NCI-H1436 treated with DMSO at 0.1 percent for 48 hours (cell line): ENCODE data around the gene FAM111A.

Experiments
- DNase-seq: peaks from one replicate; lab custom pipeline; 2025; lab: John Stamatoyannopoulos, UW

FAM111A gene

GRCh38 chr11:59141673-59142460, 789 bp upstream of the FAM111A start:
- no peak for DNase-seq

- no peak for DNase-seq
Observed at GRCh38 chr11:59144096-59144495, 1.4 kb downstream of the FAM111A start.

GRCh38 chr11:59144579-59145345, 2.1 kb downstream of the FAM111A start:
- DNase-seq, result peak; percentile 47

- DNase-seq, result no peak
Observed at GRCh38 chr11:59145534-59145933, 2.9 kb downstream of the FAM111A start.

GRCh38 chr11:59151761-59152160, 9.1 kb downstream of the FAM111A start:
- DNase-seq, result no peak

GRCh38 chr11:59152312-59152951, 9.8 kb downstream of the FAM111A start:
- no peak for DNase-seq

GRCh38 chr11:59154610-59155009, 12.0 kb downstream of the FAM111A start:
- DNase-seq, result no peak

GRCh38 chr11:59157433-59157832, 14.8 kb downstream of the FAM111A start:
- DNase-seq, result no peak

GRCh38 chr11:59158206-59159068, 15.8 kb downstream of the FAM111A start:
- peak; percentile 5 for DNase-seq

GRCh38 chr11:59164028-59164427, 21.4 kb downstream of the FAM111A start:
- no peak for DNase-seq

- peak; percentile 40 for DNase-seq
Observed at GRCh38 chr11:59171508-59172322, 29.1 kb downstream of the FAM111A start, which contains the start of gene DTX4. Gene DTX4 (plus strand): TSS chr11:59172132. CDS start chr11:59172596, 464 bp downstream.

GRCh38 chr11:59172345-59173079, 29.9 kb downstream of the FAM111A start:
- no peak for DNase-seq

GRCh38 chr11:59173080-59173963, 30.7 kb downstream of the FAM111A start:
- DNase-seq, result no peak

- no peak for DNase-seq
Observed at GRCh38 chr11:59173964-59174663, 31.5 kb downstream of the FAM111A start.

- DNase-seq, result no peak
Observed at GRCh38 chr11:59174664-59175033, 32.0 kb downstream of the FAM111A start.

- no peak for DNase-seq
Observed at GRCh38 chr11:59175091-59175501, 32.4 kb downstream of the FAM111A start.

GRCh38 chr11:59176330-59176729, 33.7 kb downstream of the FAM111A start:
- DNase-seq, result no peak

- no peak for DNase-seq
Observed at GRCh38 chr11:59178402-59178801, 35.7 kb downstream of the FAM111A start.

GRCh38 chr11:59179121-59179520, 36.5 kb downstream of the FAM111A start:
- DNase-seq, result no peak
